GM12878 (cell line): ENCODE results near the gene MDM4. TPM values are rescaled to one million over a fixed set of nuclear protein-coding genes. Genes with fewer than 3 reads are reported as not detected.

Experiments
- ATAC-seq: fragments of 200-7000 bp; cut with Tn5 transposase; 3 replicates; pipeline ENCODE4 v1.9.1; 2020; ENCODE audit warnings: mild to moderate bottlenecking, moderate library complexity
- BruUV-seq: library from RNA; stranded (reverse); fragments of 400-500 nt; replicated peaks from 2 replicates; lab custom pipeline; 2021; lab: Mats Ljungman, UMichigan
- CTCF ChIA-PET: fragments of 300-600 bp; sonication (Branson Sonifier 250); formaldehyde crosslinking; extraction: SDS; loops from one replicate; lab custom pipeline; 2021; ENCODE audit warnings: inconsistent platforms; lab: Yijun Ruan, JAX
- POLR2A ChIA-PET: fragments of 350-600 bp; formaldehyde crosslinking; extraction: SDS; loops from one replicate; lab custom pipeline; 2021; ENCODE audit warnings: inconsistent platforms; lab: Charles Lee
- RAD21 ChIA-PET: fragments of 300-600 bp; sonication (Branson Sonifier 250); formaldehyde crosslinking; loops from one replicate; lab custom pipeline; 2023; ENCODE audit warnings: antibody characterized with exemption; ENCODE audit not compliant: unreplicated experiment; lab: Charles Lee
- SMC1A ChIA-PET: fragments of 300-600 bp; sonication (Branson Sonifier 250); formaldehyde crosslinking; loops from one replicate; lab custom pipeline; 2023; ENCODE audit not compliant: unreplicated experiment, uncharacterized antibody; lab: Charles Lee
- DNase-seq: peaks from one replicate; pipeline ENCODE4 v3.0.0-alpha.2; 2011; ENCODE audit warnings: low read depth, low spot score
- FAIRE-seq: peaks from 3 replicates; lab custom pipeline; 2011; peaks lifted over from hg19 to GRCh38; lab: Jason Lieb, UNC
- H2AFZ ChIP-seq: 2 replicates; pipeline ENCODE4 v1.6.0; 2011; ENCODE audit warnings: low read depth, low read length, control low read depth; ENCODE audit not compliant: control insufficient read depth
- H3K27ac ChIP-seq: 2 replicates; pipeline ENCODE4 v1.5.1; 2011; ENCODE audit warnings: control low read depth; ENCODE audit not compliant: control insufficient read depth, insufficient read depth
- H3K27me3 ChIP-seq, 2 experiments: replicated peaks in 1 of 2; 2 replicates each; pipeline versions ENCODE4 v1.6.0 to v1.6.1; 2011; ENCODE audit warnings: low read length in 1 of 2; ENCODE audit not compliant: control insufficient read depth in 2 of 2, insufficient read depth in 2 of 2
- H3K36me3 ChIP-seq, 2 experiments: 2 replicates each; pipeline ENCODE4 v1.5.1; 2011; ENCODE audit warnings: low read length in 1 of 2; ENCODE audit not compliant: control insufficient read depth in 2 of 2, insufficient read depth in 2 of 2
- H3K4me1 ChIP-seq: 2 replicates; pipeline ENCODE4 v1.6.1; 2011; ENCODE audit warnings: mild to moderate bottlenecking, low read length, moderate library complexity, mixed read lengths; ENCODE audit not compliant: control insufficient read depth, insufficient read depth
- H3K4me2 ChIP-seq: 2 replicates; pipeline ENCODE4 v1.6.0; 2011; ENCODE audit warnings: control low read depth; ENCODE audit not compliant: control insufficient read depth, insufficient read depth
- H3K4me3 ChIP-seq: fragments of 200-600 bp; sonication (generic); 2 replicates; pipeline ENCODE4 v1.5.1; 2016
- H3K79me2 ChIP-seq: 2 replicates; pipeline ENCODE4 v1.6.0; 2011; ENCODE audit warnings: low read length; ENCODE audit not compliant: control insufficient read depth, insufficient read depth
- H3K9ac ChIP-seq: 2 replicates; pipeline ENCODE4 v1.8.0; 2011; ENCODE audit warnings: low read length, control low read depth, mixed read lengths; ENCODE audit not compliant: control insufficient read depth, insufficient read depth
- H3K9me3 ChIP-seq: replicated peaks from 3 replicates; pipeline ENCODE4 v1.5.1; 2011; ENCODE audit warnings: mild to moderate bottlenecking, low read length; ENCODE audit not compliant: control insufficient read depth, insufficient read depth
- H4K20me1 ChIP-seq: 2 replicates; pipeline ENCODE4 v1.6.0; 2011; ENCODE audit not compliant: control insufficient read depth, insufficient read depth
- ATF7 ChIP-seq: fragments of 450-650 bp; IDR thresholded peaks from 2 replicates; pipeline ENCODE4 v1.6.1; 2016; ENCODE audit warnings: low read depth, mild to moderate bottlenecking
- IRF3 ChIP-seq: fragments of 450-650 bp; IDR thresholded peaks from 2 replicates; pipeline ENCODE4 v1.6.1; 2014; ENCODE audit warnings: mild to moderate bottlenecking
- JUND ChIP-seq: IDR thresholded peaks from 2 replicates; pipeline ENCODE4 v1.6.1; 2012; ENCODE audit warnings: low read depth, mild to moderate bottlenecking, low read length, improper control_type of control experiment, moderate library complexity
- MAX ChIP-seq: IDR thresholded peaks from 2 replicates; pipeline ENCODE4 v1.6.1; 2012; ENCODE audit warnings: low read depth, low read length, improper control_type of control experiment
- MTA2 ChIP-seq: fragments of 450-650 bp; IDR thresholded peaks from 2 replicates; pipeline ENCODE4 v1.6.1; 2016; ENCODE audit warnings: low read depth, mild to moderate bottlenecking, moderate library complexity
- MXI1 ChIP-seq: fragments of 150-350 bp; IDR thresholded peaks from 2 replicates; pipeline ENCODE4 v1.6.1; 2011; ENCODE audit warnings: low read depth, mild to moderate bottlenecking, inconsistent platforms, low read length, improper control_type of control experiment
- RB1 ChIP-seq: fragments of 450-650 bp; formaldehyde crosslinking; IDR thresholded peaks from 2 replicates; pipeline ENCODE4 v1.6.1; 2017; ENCODE audit warnings: mild to moderate bottlenecking, borderline replicate concordance
- REST ChIP-seq: IDR thresholded peaks from 2 replicates; pipeline ENCODE4 v1.6.1; 2012; ENCODE audit warnings: mild to moderate bottlenecking, low read depth, low read length
- RUNX3 ChIP-seq: IDR thresholded peaks from 2 replicates; pipeline ENCODE4 v1.6.1; 2012; ENCODE audit warnings: low read length, inconsistent platforms
- WRNIP1 ChIP-seq: IDR thresholded peaks from 2 replicates; pipeline ENCODE4 v1.6.1; 2011; ENCODE audit warnings: low read depth, low read length, improper control_type of control experiment, borderline replicate concordance
- YBX1 ChIP-seq: fragments of 450-650 bp; IDR thresholded peaks from 2 replicates; pipeline ENCODE4 v1.6.1; 2016; ENCODE audit warnings: antibody characterized with exemption
- ZNF24 ChIP-seq: fragments of 450-650 bp; IDR thresholded peaks from 2 replicates; pipeline ENCODE4 v1.6.1; 2017; ENCODE audit warnings: antibody characterized with exemption, mild to moderate bottlenecking
- WGBS: methylation state at CpG from one replicate; pipeline ENCODE4 v1.1.6; 2016; ENCODE audit warnings: low lambda C conversion rate; ENCODE audit not compliant: insufficient replicate concordance, insufficient coverage; ENCODE audit errors: missing lambda C conversion rate; 5-methylcytosine and 5-hydroxymethylcytosine counted together
- in situ Hi-C: fragments of 300-500 bp; cut with MboI; formaldehyde crosslinking; loops from 9 replicates; pipeline ENCODE4 v1.14.3; 2018; ENCODE audit warnings: mixed read lengths
- intact Hi-C: fragments of 100-400 bp; cut with micrococcal nuclease; formaldehyde crosslinking; loops from one replicate; pipeline ENCODE4 v1.14.2; 2022; ENCODE audit not compliant: unreplicated experiment
- polyA plus RNA-seq, 11 experiments: library from polyadenylated mRNA; depleted of rRNA in 4 of 11; unstranded in 6 of 11; stranded (reverse) in 5 of 11; fragments of >200 nt; fragmentation: Nextera tagmentation in 4 of 11; fragmentation: Illumina TruSeq in 1 of 11; extraction: Ambion mirVana in 4 of 11; extraction: Trizol in 1 of 11; gene quantifications; 1 replicate in 1 of 11; 2 replicates in 10 of 11; pipeline versions ENCODE4 v1.2.1 to v1.2.3, GENCODE V29; 2011 to 2016; ENCODE audit warnings: inconsistent platforms in 2 of 11, missing spikeins in 2 of 11, low read depth in 1 of 11
- total RNA-seq, 4 experiments: library from RNA; depleted of rRNA in 3 of 4; stranded (reverse); fragments of >200 nt in 3 of 4; fragmentation: Illumina TruSeq in 1 of 4; extraction: Trizol in 1 of 4; gene quantifications; 2 replicates each; pipeline versions ENCODE4 v1.2.1 to v1.2.3, GENCODE V29; 2013 to 2021

Gene MDM4
- total and polyA plus RNA-seq, 10 of the 15 experiments (the other 5 are each of a cell fraction or from before 2014, with no cell fraction given) = 2.5 to 74.4 (median 22.7) TPM

- TF ChIP-seq REST = no peak
- TF ChIP-seq MTA2 = no peak
- TF ChIP-seq ATF7 = no peak
- TF ChIP-seq WRNIP1 = no peak
- no peak for TF ChIP-seq MAX
- no peak for TF ChIP-seq RB1
- TF ChIP-seq, all 136 proteins: peak for 0
Observed at GRCh38 chr1:204602111-204602579, 85.9 kb downstream of the MDM4 start (continued).

GRCh38 chr1:204602871-204603542, 86.8 kb downstream of the MDM4 start:
- Histone ChIP-seq H3K36me3 (no peaks in the 10 kb centered on the region), H3K4me3 (no peak overlapping the region), H3K9ac (no peak overlapping the region), H3K27me3 (0 out of 4 replicates have a peak, but pooled peaks cover 0 to 2% of the 10 kb centered on the region in 2 experiments), H3K4me2 (no peak overlapping the region), H4K20me1 (no peaks in the 10 kb centered on the region), H3K4me1 (no peaks in the 10 kb centered on the region), H3K9me3 (no peaks in the 10 kb centered on the region), H3K27ac (no peak overlapping the region)
- ChIA-PET CTCF (interaction anchor here (2.4 kb wide), 1 partner anchor 204 kb away, joined by 5 read pairs; no protein-coding TSS in a partner anchor), RAD21 (no interaction called here), POLR2A (no interaction called here), SMC1A (interaction anchor here (1.7 kb wide), 1 partner anchor 37 kb away, joined by 4 read pairs; no protein-coding TSS in a partner anchor)
- intact Hi-C loops = no loop called here
- FAIRE-seq (no peak), DNase-seq (no peak)
- no TSS peak for BruUV-seq
- WGBS = 25% methylated on average over 6 of the region's 6 CpGs
- TF ChIP-seq ZNF24 = no peak
- TF ChIP-seq IRF3 = no peak
- TF ChIP-seq YBX1 = no peak
- no peak for TF ChIP-seq MXI1
- TF ChIP-seq JUND = no peak
- no peak for TF ChIP-seq RUNX3
- TF ChIP-seq, all 136 proteins: peak for 0
- no peak for ATAC-seq
- in situ Hi-C loops = no loop called here
- Histone ChIP-seq H2AFZ (no peak overlapping the region), H3K79me2 (no peaks in the 10 kb centered on the region)
